GM12878 (cell line): ENCODE data around the gene P3H3. TPM values are rescaled to one million over a fixed set of nuclear protein-coding genes. Genes with fewer than 3 reads are reported as not detected.

ENCODE experiments used
- ATAC-seq: fragments of 200-7000 bp; cut with Tn5 transposase; 3 replicates; pipeline ENCODE4 v1.9.1; 2020; ENCODE audit warnings: mild to moderate bottlenecking, moderate library complexity
- BruUV-seq: library from RNA; stranded (reverse); fragments of 400-500 nt; replicated peaks from 2 replicates; lab custom pipeline; 2021; lab: Mats Ljungman, UMichigan
- CTCF ChIA-PET: fragments of 300-600 bp; sonication (Branson Sonifier 250); formaldehyde crosslinking; extraction: SDS; loops from one replicate; lab custom pipeline; 2021; ENCODE audit warnings: inconsistent platforms; lab: Yijun Ruan, JAX
- POLR2A ChIA-PET: fragments of 350-600 bp; formaldehyde crosslinking; extraction: SDS; loops from one replicate; lab custom pipeline; 2021; ENCODE audit warnings: inconsistent platforms; lab: Charles Lee
- RAD21 ChIA-PET: fragments of 300-600 bp; sonication (Branson Sonifier 250); formaldehyde crosslinking; loops from one replicate; lab custom pipeline; 2023; ENCODE audit warnings: antibody characterized with exemption; ENCODE audit not compliant: unreplicated experiment; lab: Charles Lee
- SMC1A ChIA-PET: fragments of 300-600 bp; sonication (Branson Sonifier 250); formaldehyde crosslinking; loops from one replicate; lab custom pipeline; 2023; ENCODE audit not compliant: unreplicated experiment, uncharacterized antibody; lab: Charles Lee
- DNase-seq: peaks from one replicate; pipeline ENCODE4 v3.0.0-alpha.2; 2011; ENCODE audit warnings: low read depth, low spot score
- FAIRE-seq: peaks from 3 replicates; lab custom pipeline; 2011; peaks lifted over from hg19 to GRCh38; lab: Jason Lieb, UNC
- H2AFZ ChIP-seq: 2 replicates; pipeline ENCODE4 v1.6.0; 2011; ENCODE audit warnings: low read depth, low read length, control low read depth; ENCODE audit not compliant: control insufficient read depth
- H3K27ac ChIP-seq: 2 replicates; pipeline ENCODE4 v1.5.1; 2011; ENCODE audit warnings: control low read depth; ENCODE audit not compliant: control insufficient read depth, insufficient read depth
- H3K27me3 ChIP-seq, 2 experiments: replicated peaks in 1 of 2; 2 replicates each; pipeline versions ENCODE4 v1.6.0 to v1.6.1; 2011; ENCODE audit warnings: low read length in 1 of 2; ENCODE audit not compliant: control insufficient read depth in 2 of 2, insufficient read depth in 2 of 2
- H3K36me3 ChIP-seq, 2 experiments: 2 replicates each; pipeline ENCODE4 v1.5.1; 2011; ENCODE audit warnings: low read length in 1 of 2; ENCODE audit not compliant: control insufficient read depth in 2 of 2, insufficient read depth in 2 of 2
- H3K4me1 ChIP-seq: 2 replicates; pipeline ENCODE4 v1.6.1; 2011; ENCODE audit warnings: mild to moderate bottlenecking, low read length, moderate library complexity, mixed read lengths; ENCODE audit not compliant: control insufficient read depth, insufficient read depth
- H3K4me2 ChIP-seq: 2 replicates; pipeline ENCODE4 v1.6.0; 2011; ENCODE audit warnings: control low read depth; ENCODE audit not compliant: control insufficient read depth, insufficient read depth
- H3K4me3 ChIP-seq: fragments of 200-600 bp; sonication (generic); 2 replicates; pipeline ENCODE4 v1.5.1; 2016
- H3K79me2 ChIP-seq: 2 replicates; pipeline ENCODE4 v1.6.0; 2011; ENCODE audit warnings: low read length; ENCODE audit not compliant: control insufficient read depth, insufficient read depth
- H3K9ac ChIP-seq: 2 replicates; pipeline ENCODE4 v1.8.0; 2011; ENCODE audit warnings: low read length, control low read depth, mixed read lengths; ENCODE audit not compliant: control insufficient read depth, insufficient read depth
- H3K9me3 ChIP-seq: replicated peaks from 3 replicates; pipeline ENCODE4 v1.5.1; 2011; ENCODE audit warnings: mild to moderate bottlenecking, low read length; ENCODE audit not compliant: control insufficient read depth, insufficient read depth
- H4K20me1 ChIP-seq: 2 replicates; pipeline ENCODE4 v1.6.0; 2011; ENCODE audit not compliant: control insufficient read depth, insufficient read depth
- ATF7 ChIP-seq: fragments of 450-650 bp; IDR thresholded peaks from 2 replicates; pipeline ENCODE4 v1.6.1; 2016; ENCODE audit warnings: low read depth, mild to moderate bottlenecking
- CBX5 ChIP-seq: sonication (generic); IDR thresholded peaks from 2 replicates; pipeline ENCODE4 v1.6.1; 2016; ENCODE audit warnings: low read depth, moderate library complexity, mild to moderate bottlenecking, inconsistent platforms
- EP300 ChIP-seq, 2 experiments: fragments of 150-350 bp in 1 of 2; IDR thresholded peaks; 2 replicates each; pipeline ENCODE4 v1.6.1; 2011 to 2012; ENCODE audit warnings: low read depth in 2 of 2, low read length in 2 of 2, borderline replicate concordance in 1 of 2, improper control_type of control experiment in 1 of 2, inconsistent platforms in 1 of 2; ENCODE audit not compliant: control insufficient read depth in 1 of 2
- ETV6 ChIP-seq, 2 experiments: fragments of 450-650 bp in 1 of 2; IDR thresholded peaks in 1 of 2; conservative IDR thresholded peaks in 1 of 2; 2 replicates each; pipeline ENCODE4 v1.6.1; 2014; ENCODE audit warnings: antibody characterized with exemption in 1 of 2, borderline replicate concordance in 1 of 2, low read depth in 1 of 2, mild to moderate bottlenecking in 1 of 2, moderate library complexity in 1 of 2
- IKZF1 ChIP-seq: fragments of 450-650 bp; conservative IDR thresholded peaks from 2 replicates; pipeline ENCODE4 v1.6.1; 2017; ENCODE audit warnings: antibody characterized with exemption, mild to moderate bottlenecking
- JUND ChIP-seq: IDR thresholded peaks from 2 replicates; pipeline ENCODE4 v1.6.1; 2012; ENCODE audit warnings: low read depth, mild to moderate bottlenecking, low read length, improper control_type of control experiment, moderate library complexity
- KDM1A ChIP-seq: fragments of 200-600 bp; sonication (generic); IDR thresholded peaks from 2 replicates; pipeline ENCODE4 v1.6.1; 2016; ENCODE audit warnings: borderline replicate concordance
- NBN ChIP-seq: fragments of 450-650 bp; IDR thresholded peaks from 2 replicates; pipeline ENCODE4 v1.6.1; 2016
- NR2C1 ChIP-seq: fragments of 450-650 bp; IDR thresholded peaks from 2 replicates; pipeline ENCODE4 v1.6.1; 2017; ENCODE audit warnings: antibody characterized with exemption, mild to moderate bottlenecking, moderate library complexity
- PAX8 ChIP-seq: fragments of 450-650 bp; IDR thresholded peaks from 2 replicates; pipeline ENCODE4 v1.6.1; 2017; ENCODE audit warnings: mild to moderate bottlenecking, moderate library complexity
- RAD21 ChIP-seq: IDR thresholded peaks from 2 replicates; pipeline ENCODE4 v1.6.1; 2011; ENCODE audit warnings: mild to moderate bottlenecking, low read depth, low read length, moderate library complexity; ENCODE audit not compliant: insufficient read depth
- SMARCA5 ChIP-seq: fragments of 450-650 bp; IDR thresholded peaks from 2 replicates; pipeline ENCODE4 v1.6.1; 2017; ENCODE audit warnings: mild to moderate bottlenecking
- SREBF2 ChIP-seq: IDR thresholded peaks from 2 replicates; pipeline ENCODE4 v1.6.1; 2012; ENCODE audit warnings: mild to moderate bottlenecking, low read length
- SUZ12 ChIP-seq: fragments of 200-600 bp; sonication (generic); IDR thresholded peaks from one replicate; pipeline ENCODE4 v1.6.1; 2018; ENCODE audit warnings: antibody characterized with exemption, mild to moderate bottlenecking; ENCODE audit not compliant: unreplicated experiment
- YY1 ChIP-seq: IDR thresholded peaks from 2 replicates; pipeline ENCODE4 v1.6.1; 2011; ENCODE audit warnings: low read depth, mild to moderate bottlenecking, low read length
- ZNF207 ChIP-seq: fragments of 450-650 bp; IDR thresholded peaks from 2 replicates; pipeline ENCODE4 v1.6.1; 2014; ENCODE audit warnings: antibody characterized with exemption, mild to moderate bottlenecking, borderline replicate concordance
- ZNF217 ChIP-seq: fragments of 450-650 bp; IDR thresholded peaks from 2 replicates; pipeline ENCODE4 v1.6.1; 2017; ENCODE audit warnings: antibody characterized with exemption, mild to moderate bottlenecking
- WGBS: methylation state at CpG from one replicate; pipeline ENCODE4 v1.1.6; 2016; ENCODE audit warnings: low lambda C conversion rate; ENCODE audit not compliant: insufficient replicate concordance, insufficient coverage; ENCODE audit errors: missing lambda C conversion rate; 5-methylcytosine and 5-hydroxymethylcytosine counted together
- in situ Hi-C: fragments of 300-500 bp; cut with MboI; formaldehyde crosslinking; loops from 9 replicates; pipeline ENCODE4 v1.14.3; 2018; ENCODE audit warnings: mixed read lengths
- intact Hi-C: fragments of 100-400 bp; cut with micrococcal nuclease; formaldehyde crosslinking; loops from one replicate; pipeline ENCODE4 v1.14.2; 2022; ENCODE audit not compliant: unreplicated experiment
- polyA plus RNA-seq, 11 experiments: library from polyadenylated mRNA; depleted of rRNA in 4 of 11; unstranded in 6 of 11; stranded (reverse) in 5 of 11; fragments of >200 nt; fragmentation: Nextera tagmentation in 4 of 11; fragmentation: Illumina TruSeq in 1 of 11; extraction: Ambion mirVana in 4 of 11; extraction: Trizol in 1 of 11; gene quantifications; 1 replicate in 1 of 11; 2 replicates in 10 of 11; pipeline versions ENCODE4 v1.2.1 to v1.2.3, GENCODE V29; 2011 to 2016; ENCODE audit warnings: inconsistent platforms in 2 of 11, missing spikeins in 2 of 11, low read depth in 1 of 11
- total RNA-seq, 4 experiments: library from RNA; depleted of rRNA in 3 of 4; stranded (reverse); fragments of >200 nt in 3 of 4; fragmentation: Illumina TruSeq in 1 of 4; extraction: Trizol in 1 of 4; gene quantifications; 2 replicates each; pipeline versions ENCODE4 v1.2.1 to v1.2.3, GENCODE V29; 2013 to 2021
- TF ChIP-seq, protein P1 (sequence below): fragments of 450-650 bp; IDR thresholded peaks from 2 replicates; pipeline ENCODE4 v1.6.1; 2017; ENCODE audit warnings: antibody characterized with exemption, mild to moderate bottlenecking, moderate library complexity
- TF ChIP-seq, protein P2 (sequence below): fragments of 450-650 bp; IDR thresholded peaks from 2 replicates; pipeline ENCODE4 v1.6.1; 2016; ENCODE audit warnings: mild to moderate bottlenecking

P3H3 gene
- total and polyA plus RNA-seq, 10 of the 15 experiments (the other 5 are each of a cell fraction or from before 2014, with no cell fraction given): 0.03 to 0.21 (median 0.05) TPM; not detected in 7

DNA sequence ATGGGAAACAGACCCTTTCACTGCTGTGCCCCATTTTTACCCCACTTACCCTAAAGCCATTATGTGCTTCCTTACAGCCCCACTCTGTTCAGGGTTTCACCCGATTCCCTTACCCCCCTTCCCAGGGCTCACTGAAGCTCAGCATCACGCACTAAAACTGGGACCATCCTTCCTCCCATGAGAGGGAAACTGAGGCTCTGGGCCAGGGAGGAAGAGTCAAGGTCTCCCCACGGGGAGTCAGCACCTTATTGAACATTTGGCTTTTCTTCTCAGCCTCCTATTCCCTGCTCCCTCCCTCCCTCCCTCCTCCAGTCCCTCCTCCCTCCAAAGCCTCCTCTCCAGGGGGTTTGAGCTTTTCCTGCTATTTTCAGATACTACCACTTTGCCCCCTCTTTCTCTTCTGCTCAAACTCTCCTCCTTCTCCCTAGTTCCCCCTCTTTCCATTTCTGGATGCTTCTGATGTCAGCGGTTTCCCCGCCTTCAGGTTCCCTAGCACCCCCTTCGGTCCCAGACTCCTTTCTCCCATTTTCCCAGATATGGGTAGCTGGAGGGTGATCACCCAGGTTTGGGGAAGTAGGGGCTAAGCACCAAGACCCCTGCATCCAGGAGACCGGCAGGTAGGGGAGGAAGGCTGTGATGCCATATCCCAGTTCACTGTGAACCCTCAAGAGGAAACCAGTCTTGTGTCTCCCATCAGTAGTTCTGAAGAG lies 5.6 kb upstream of the P3H3 start:
- RAD21 ChIA-PET: interaction anchor here (1.1 kb wide), 1 partner anchor 54 kb away, joined by 3 read pairs; no protein-coding TSS in a partner anchor
- CTCF ChIA-PET: interaction anchor here (0.7 to 4.2 kb wide), 6 partner anchors 14 to 259 kb away, joined by 3 to 16 read pairs (median 4); partner anchors contain the start of gene MLF2
- H3K27ac ChIP-seq: no peak overlapping the region
- H3K36me3 ChIP-seq: no peaks in the 10 kb centered on the region
- SMC1A ChIA-PET: interaction anchor here (1.0 kb wide), 1 partner anchor 69 kb away, joined by 4 read pairs; the partner anchor contains the start of gene MLF2
- intact Hi-C loops: no loop called here
- no peaks in the 10 kb centered on the region for H4K20me1 ChIP-seq
- no peaks in the 10 kb centered on the region; the same call in 1 of the 2 replicates for H3K4me1 ChIP-seq
- H3K27me3 ChIP-seq: peaks cover 15 to 23% of the 10 kb centered on the region in 2 experiments
- POLR2A ChIA-PET: interaction anchor here (0.9 kb wide), 1 partner anchor 69 kb away, joined by 3 read pairs; no protein-coding TSS in a partner anchor
- no peak overlapping the region for H2AFZ ChIP-seq
- no peak for DNase-seq
- no peak for TF ChIP-seq JUND
- no peak for TF ChIP-seq ETV6 (conservative IDR thresholded peaks at IDR 0.05 in 1 of 2, IDR thresholded peaks at IDR 0.05 in 1 of 2; ENCODE audit: borderline replicate concordance in 1 of 2, low read depth in 1 of 2)
- no peak for TF ChIP-seq NBN
- TF ChIP-seq ATF7: no peak
- no peak for TF ChIP-seq RAD21
- TF ChIP-seq YY1: no peak
- TF ChIP-seq SREBF2: no peak
- no peak for TF ChIP-seq NR2C1
- TF ChIP-seq IKZF1: no peak
- no peak for TF ChIP-seq SUZ12
- no peak for TF ChIP-seq EP300 (IDR thresholded peaks at IDR 0.05; ENCODE audit: borderline replicate concordance in 1 of 2, control insufficient read depth in 1 of 2, low read depth in 2 of 2, low read length in 2 of 2)
- TF ChIP-seq, protein P1, sequence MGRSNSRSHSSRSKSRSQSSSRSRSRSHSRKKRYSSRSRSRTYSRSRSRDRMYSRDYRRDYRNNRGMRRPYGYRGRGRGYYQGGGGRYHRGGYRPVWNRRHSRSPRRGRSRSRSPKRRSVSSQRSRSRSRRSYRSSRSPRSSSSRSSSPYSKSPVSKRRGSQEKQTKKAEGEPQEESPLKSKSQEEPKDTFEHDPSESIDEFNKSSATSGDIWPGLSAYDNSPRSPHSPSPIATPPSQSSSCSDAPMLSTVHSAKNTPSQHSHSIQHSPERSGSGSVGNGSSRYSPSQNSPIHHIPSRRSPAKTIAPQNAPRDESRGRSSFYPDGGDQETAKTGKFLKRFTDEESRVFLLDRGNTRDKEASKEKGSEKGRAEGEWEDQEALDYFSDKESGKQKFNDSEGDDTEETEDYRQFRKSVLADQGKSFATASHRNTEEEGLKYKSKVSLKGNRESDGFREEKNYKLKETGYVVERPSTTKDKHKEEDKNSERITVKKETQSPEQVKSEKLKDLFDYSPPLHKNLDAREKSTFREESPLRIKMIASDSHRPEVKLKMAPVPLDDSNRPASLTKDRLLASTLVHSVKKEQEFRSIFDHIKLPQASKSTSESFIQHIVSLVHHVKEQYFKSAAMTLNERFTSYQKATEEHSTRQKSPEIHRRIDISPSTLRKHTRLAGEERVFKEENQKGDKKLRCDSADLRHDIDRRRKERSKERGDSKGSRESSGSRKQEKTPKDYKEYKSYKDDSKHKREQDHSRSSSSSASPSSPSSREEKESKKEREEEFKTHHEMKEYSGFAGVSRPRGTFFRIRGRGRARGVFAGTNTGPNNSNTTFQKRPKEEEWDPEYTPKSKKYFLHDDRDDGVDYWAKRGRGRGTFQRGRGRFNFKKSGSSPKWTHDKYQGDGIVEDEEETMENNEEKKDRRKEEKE: no peak
- no peak for TF ChIP-seq CBX5
- TF ChIP-seq ZNF207: no peak
- TF ChIP-seq ZNF217: no peak
- no peak for TF ChIP-seq PAX8
- TF ChIP-seq SMARCA5: no peak
- no peak for TF ChIP-seq KDM1A
- TF ChIP-seq, protein P2, sequence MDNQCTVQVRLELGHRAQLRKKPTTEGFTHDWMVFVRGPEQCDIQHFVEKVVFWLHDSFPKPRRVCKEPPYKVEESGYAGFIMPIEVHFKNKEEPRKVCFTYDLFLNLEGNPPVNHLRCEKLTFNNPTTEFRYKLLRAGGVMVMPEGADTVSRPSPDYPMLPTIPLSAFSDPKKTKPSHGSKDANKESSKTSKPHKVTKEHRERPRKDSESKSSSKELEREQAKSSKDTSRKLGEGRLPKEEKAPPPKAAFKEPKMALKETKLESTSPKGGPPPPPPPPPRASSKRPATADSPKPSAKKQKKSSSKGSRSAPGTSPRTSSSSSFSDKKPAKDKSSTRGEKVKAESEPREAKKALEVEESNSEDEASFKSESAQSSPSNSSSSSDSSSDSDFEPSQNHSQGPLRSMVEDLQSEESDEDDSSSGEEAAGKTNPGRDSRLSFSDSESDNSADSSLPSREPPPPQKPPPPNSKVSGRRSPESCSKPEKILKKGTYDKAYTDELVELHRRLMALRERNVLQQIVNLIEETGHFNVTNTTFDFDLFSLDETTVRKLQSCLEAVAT: no peak
- TF ChIP-seq, all 136 proteins: peak for 0
- FAIRE-seq: no peak
- no peak overlapping the region for H3K4me2 ChIP-seq
- in situ Hi-C loops: no loop called here
- H3K9ac ChIP-seq: no peak overlapping the region
- H3K79me2 ChIP-seq: no peaks in the 10 kb centered on the region
- no peaks in the 10 kb centered on the region for H3K9me3 ChIP-seq
- WGBS: 39% methylated on average over 6 of the region's 7 CpGs
- BruUV-seq: no TSS peak
- no peak for ATAC-seq
- no peak overlapping the region for H3K4me3 ChIP-seq
